Stomach (tissue), 4 donors: ENCODE measurements around the gene TEAD4.

Experiments used
- EP300 ChIP-seq: sonication (generic); formaldehyde crosslinking; IDR thresholded peaks from one replicate; pipeline ENCODE4 v1.6.1; 2017; ENCODE audit warnings: antibody characterized with exemption
- POLR2A ChIP-seq, 4 donors: fragments of 450-650 bp; IDR thresholded peaks; one replicate each; pipeline ENCODE4 v1.6.1; 2016; ENCODE audit warnings: antibody characterized with exemption in 4 of 4, control low read depth in 2 of 4, mild to moderate bottlenecking in 1 of 4, moderate library complexity in 1 of 4
- TF ChIP-seq, protein P1 (sequence below), 7 experiments: fragments of 450-650 bp in 4 of 7; fragments of 200-600 bp in 3 of 7; sonication (generic) in 3 of 7; IDR thresholded peaks; one replicate each; pipeline ENCODE4 v1.5.1; 2016 to 2019; ENCODE audit warnings: antibody characterized with exemption in 7 of 7, control low read depth in 2 of 7, mild to moderate bottlenecking in 1 of 7

DNA sequence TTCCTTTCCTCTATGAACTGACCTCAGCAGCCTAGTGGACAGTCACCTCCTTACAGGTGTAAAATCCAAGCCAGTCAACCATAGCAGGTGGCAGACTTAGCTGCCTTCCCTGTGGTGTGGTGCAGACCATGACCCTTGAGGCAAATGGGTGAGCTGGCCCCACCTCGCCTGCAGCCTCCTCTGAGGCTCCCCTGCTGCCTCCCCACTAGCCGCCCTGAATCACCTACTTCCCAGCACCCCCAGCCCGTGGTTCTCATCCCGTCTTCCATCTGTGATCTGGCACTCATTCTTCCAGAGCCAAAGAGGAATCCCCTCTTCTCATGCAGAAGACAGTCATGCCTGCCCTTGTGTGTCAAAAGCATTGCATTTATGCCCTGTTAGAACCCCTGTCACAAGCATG, 83.6 kb downstream of the TEAD4 start:
- TF ChIP-seq, protein P1, sequence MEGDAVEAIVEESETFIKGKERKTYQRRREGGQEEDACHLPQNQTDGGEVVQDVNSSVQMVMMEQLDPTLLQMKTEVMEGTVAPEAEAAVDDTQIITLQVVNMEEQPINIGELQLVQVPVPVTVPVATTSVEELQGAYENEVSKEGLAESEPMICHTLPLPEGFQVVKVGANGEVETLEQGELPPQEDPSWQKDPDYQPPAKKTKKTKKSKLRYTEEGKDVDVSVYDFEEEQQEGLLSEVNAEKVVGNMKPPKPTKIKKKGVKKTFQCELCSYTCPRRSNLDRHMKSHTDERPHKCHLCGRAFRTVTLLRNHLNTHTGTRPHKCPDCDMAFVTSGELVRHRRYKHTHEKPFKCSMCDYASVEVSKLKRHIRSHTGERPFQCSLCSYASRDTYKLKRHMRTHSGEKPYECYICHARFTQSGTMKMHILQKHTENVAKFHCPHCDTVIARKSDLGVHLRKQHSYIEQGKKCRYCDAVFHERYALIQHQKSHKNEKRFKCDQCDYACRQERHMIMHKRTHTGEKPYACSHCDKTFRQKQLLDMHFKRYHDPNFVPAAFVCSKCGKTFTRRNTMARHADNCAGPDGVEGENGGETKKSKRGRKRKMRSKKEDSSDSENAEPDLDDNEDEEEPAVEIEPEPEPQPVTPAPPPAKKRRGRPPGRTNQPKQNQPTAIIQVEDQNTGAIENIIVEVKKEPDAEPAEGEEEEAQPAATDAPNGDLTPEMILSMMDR (IDR thresholded peaks at IDR 0.05): no peak
- no peak for TF ChIP-seq EP300
- no peak for TF ChIP-seq POLR2A (IDR thresholded peaks at IDR 0.05)
